ENCODE data around the gene GLI2. TPM values are rescaled to one million over a fixed set of nuclear protein-coding genes. Genes with fewer than 3 reads are reported as not detected.

Gene GLI2
- total and polyA plus RNA-seq, 9 donors: 5.9 to 53.0 (median 36.3) TPM

DNA sequence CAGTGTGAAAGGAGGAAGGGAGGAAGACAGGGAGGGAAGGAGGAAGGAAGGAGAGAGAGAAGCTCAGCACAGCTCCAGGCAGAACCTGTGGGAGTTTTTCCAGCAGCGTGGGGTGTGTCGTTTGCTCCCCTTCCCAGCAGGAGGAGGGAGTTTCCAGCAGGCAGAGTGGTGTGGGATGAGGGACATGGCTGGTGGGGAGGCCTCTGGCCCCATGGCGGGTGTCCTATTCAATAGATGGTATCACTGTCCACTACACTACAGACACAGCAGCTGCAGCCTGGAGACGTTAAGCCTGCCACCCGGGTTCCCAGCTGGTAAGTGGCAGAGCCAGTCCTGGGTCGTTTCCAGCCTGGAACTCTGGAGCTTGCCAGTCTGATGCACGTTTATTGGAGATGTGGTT, 44.7 kb downstream of the GLI2 start:
- H3K4me3 ChIP-seq: no peak overlapping the region
- 30 to 35% (median 34%) methylated on average over 7 of the region's 7 CpGs for WGBS, 3 donors
- no peak overlapping the region for H3K27ac ChIP-seq
- no peaks in the 10 kb centered on the region for H3K27me3 ChIP-seq
- intact Hi-C loops (cut with DNase I): loop anchor here in 1 of 4 donors (10.0 kb wide), 1 partner anchor 954 kb away; the partner anchor contains the start of gene NIFK
- no peaks in the 10 kb centered on the region for H3K36me3 ChIP-seq
- peaks cover 44% of the 10 kb centered on the region for H3K4me1 ChIP-seq (ENCODE audit: insufficient read depth)
- H3K9me3 ChIP-seq: no peaks in the 10 kb centered on the region
- TF ChIP-seq EP300 (IDR thresholded peaks at IDR 0.05): no peak
- TF ChIP-seq, protein P1, sequence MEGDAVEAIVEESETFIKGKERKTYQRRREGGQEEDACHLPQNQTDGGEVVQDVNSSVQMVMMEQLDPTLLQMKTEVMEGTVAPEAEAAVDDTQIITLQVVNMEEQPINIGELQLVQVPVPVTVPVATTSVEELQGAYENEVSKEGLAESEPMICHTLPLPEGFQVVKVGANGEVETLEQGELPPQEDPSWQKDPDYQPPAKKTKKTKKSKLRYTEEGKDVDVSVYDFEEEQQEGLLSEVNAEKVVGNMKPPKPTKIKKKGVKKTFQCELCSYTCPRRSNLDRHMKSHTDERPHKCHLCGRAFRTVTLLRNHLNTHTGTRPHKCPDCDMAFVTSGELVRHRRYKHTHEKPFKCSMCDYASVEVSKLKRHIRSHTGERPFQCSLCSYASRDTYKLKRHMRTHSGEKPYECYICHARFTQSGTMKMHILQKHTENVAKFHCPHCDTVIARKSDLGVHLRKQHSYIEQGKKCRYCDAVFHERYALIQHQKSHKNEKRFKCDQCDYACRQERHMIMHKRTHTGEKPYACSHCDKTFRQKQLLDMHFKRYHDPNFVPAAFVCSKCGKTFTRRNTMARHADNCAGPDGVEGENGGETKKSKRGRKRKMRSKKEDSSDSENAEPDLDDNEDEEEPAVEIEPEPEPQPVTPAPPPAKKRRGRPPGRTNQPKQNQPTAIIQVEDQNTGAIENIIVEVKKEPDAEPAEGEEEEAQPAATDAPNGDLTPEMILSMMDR (IDR thresholded peaks at IDR 0.05): no peak
- no peak for TF ChIP-seq POLR2A (IDR thresholded peaks at IDR 0.05)
- no peak for DNase-seq

DNA sequence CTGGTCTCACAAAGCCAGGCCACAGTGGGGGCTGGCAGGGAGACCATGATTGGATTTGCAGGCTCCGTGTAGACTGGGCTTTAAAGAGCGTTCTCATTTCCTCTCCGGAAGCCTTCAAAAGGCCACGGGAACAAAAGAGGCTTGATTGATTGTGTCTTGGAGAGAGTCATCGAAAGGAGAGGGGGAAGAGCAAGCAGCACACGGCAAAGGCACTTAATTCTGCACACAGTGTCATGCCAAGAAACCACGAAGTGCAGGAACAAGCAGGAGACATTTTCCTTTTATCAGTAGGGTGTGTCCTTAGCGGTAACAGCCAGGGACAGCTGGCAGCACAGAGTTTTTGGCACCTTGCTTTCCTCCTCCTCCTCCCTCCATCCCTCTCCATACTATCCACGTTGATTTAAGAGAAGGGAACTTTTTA, 47.7 kb downstream of the GLI2 start:
- H3K9me3 ChIP-seq: no peaks in the 10 kb centered on the region
- intact Hi-C loops (cut with DNase I): loop anchor here in 1 of 4 donors (10.0 kb wide), 1 partner anchor 951 kb away; the partner anchor contains the start of gene NIFK
- no peaks in the 10 kb centered on the region for H3K27me3 ChIP-seq
- TF ChIP-seq EP300 (IDR thresholded peaks at IDR 0.05): no peak
- no peak overlapping the region for H3K4me3 ChIP-seq
- no peak for DNase-seq
- WGBS, 3 donors: 5 to 14% (median 9%) methylated on average over 9 of the region's 9 CpGs
- H3K36me3 ChIP-seq: no peaks in the 10 kb centered on the region
- no peak overlapping the region for H3K27ac ChIP-seq
- peaks cover 42% of the 10 kb centered on the region for H3K4me1 ChIP-seq (ENCODE audit: insufficient read depth)

DNA sequence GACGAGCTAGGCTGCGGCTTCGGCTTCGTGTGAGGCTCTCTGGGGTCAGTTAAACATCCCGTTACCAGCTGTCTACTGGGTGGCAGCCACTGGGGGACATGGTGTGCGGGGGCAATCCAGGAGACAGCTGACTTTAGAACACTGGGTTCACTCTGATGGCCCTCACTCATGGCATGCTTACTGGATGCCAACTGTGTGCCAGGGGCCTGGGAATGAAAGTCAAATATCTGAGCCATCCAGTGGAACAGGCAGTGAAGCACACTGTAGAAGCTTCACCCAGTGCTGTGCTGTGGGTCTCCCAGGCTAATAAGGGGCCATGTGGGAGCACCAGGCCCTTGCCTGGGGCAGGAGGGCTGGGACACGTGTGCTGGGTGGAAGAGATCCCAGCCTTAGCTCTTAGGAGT, 48.3 kb downstream of the GLI2 start:
- Histone ChIP-seq H3K27me3 (no peaks in the 10 kb centered on the region), H3K27ac (no peak overlapping the region), H3K4me1 (ENCODE audit: insufficient read depth) (peaks cover 43% of the 10 kb centered on the region), H3K36me3 (no peaks in the 10 kb centered on the region), H3K9me3 (no peaks in the 10 kb centered on the region), H3K4me3 (no peak overlapping the region)
- TF ChIP-seq EP300 (IDR thresholded peaks at IDR 0.05) (no peak), POLR2A (IDR thresholded peaks at IDR 0.05) (no peak)
- TF ChIP-seq, protein P1 (IDR thresholded peaks at IDR 0.05): no peak
- WGBS, 3 donors: 65 to 80% (median 77%) methylated on average over 7 of the region's 7 CpGs
- no peak for DNase-seq
- intact Hi-C loops (cut with DNase I): loop anchor here in 1 of 4 donors (10.0 kb wide), 1 partner anchor 951 kb away; the partner anchor contains the start of gene NIFK

Measured in ovary (tissue), 9 donors.